Measurements from ENCODE around the gene SELENOW. TPM values are rescaled to one million over a fixed set of nuclear protein-coding genes. Genes with fewer than 3 reads are reported as not detected.

The SELENOW gene
- total and polyA plus RNA-seq, 2 of the 8 experiments (the other 6 are each of a cell fraction or from before 2014, with no cell fraction given): 371 to 588 TPM

DNA sequence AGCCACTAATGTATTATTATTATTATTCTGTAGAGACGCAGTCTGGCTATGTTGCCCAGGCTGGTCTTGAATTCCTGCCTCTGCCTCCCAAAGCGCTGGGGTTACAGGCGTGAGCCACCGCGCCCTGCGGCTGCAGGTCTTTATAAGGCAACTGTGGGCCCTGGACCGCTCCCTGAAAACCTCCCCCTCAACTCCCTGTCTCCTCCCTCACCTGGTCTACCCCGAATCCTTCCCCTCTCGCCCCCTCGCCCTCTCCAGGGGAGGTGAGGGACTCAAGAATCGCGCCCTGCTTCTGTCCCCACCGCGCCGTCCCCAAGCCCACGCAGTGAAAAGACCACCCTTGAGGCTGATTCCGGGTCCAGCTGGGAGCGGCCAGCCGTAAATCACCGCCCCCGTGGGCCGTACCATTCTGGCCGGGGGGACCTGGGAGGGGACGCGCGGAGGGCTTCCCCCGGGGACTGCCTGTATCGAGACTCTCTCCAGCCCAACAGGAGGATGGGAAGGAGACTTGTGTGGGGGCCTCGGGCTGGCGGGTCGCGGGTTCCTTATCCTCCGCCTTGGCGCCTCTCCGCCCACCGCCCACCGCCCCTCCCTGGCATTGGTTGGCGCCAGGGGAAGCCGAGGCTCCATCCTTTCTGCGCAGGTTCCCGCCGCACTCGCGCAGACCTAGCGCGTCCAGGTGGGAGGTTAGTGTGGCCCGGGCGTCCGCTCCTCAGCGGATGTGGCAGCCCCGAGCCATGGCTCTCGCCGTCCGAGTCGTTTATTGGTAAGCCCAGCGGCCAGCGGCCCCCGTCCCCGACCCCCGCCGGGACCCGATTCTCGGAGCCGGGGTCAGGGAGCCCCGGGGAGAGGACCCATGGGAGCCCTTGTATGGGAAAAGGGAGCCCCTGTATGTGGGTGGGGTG, at the start of gene SELENOW (continued):
- TF ChIP-seq RXRA (IDR thresholded peaks at IDR 0.05; ENCODE audit: insufficient read depth, low read depth, low read length): 0 out of 2 replicates have a peak, but pooled peaks have one; percentile 71
- no peak for TF ChIP-seq BRCA1 (IDR thresholded peaks at IDR 0.05; ENCODE audit: low read depth, low read length)
- TF ChIP-seq YY1 (IDR thresholded peaks at IDR 0.05; ENCODE audit: low read depth, low read length): no peak
- TF ChIP-seq CBX5 (IDR thresholded peaks at IDR 0.05; ENCODE audit: low read depth, low read length): no peak
- TF ChIP-seq, protein P1, sequence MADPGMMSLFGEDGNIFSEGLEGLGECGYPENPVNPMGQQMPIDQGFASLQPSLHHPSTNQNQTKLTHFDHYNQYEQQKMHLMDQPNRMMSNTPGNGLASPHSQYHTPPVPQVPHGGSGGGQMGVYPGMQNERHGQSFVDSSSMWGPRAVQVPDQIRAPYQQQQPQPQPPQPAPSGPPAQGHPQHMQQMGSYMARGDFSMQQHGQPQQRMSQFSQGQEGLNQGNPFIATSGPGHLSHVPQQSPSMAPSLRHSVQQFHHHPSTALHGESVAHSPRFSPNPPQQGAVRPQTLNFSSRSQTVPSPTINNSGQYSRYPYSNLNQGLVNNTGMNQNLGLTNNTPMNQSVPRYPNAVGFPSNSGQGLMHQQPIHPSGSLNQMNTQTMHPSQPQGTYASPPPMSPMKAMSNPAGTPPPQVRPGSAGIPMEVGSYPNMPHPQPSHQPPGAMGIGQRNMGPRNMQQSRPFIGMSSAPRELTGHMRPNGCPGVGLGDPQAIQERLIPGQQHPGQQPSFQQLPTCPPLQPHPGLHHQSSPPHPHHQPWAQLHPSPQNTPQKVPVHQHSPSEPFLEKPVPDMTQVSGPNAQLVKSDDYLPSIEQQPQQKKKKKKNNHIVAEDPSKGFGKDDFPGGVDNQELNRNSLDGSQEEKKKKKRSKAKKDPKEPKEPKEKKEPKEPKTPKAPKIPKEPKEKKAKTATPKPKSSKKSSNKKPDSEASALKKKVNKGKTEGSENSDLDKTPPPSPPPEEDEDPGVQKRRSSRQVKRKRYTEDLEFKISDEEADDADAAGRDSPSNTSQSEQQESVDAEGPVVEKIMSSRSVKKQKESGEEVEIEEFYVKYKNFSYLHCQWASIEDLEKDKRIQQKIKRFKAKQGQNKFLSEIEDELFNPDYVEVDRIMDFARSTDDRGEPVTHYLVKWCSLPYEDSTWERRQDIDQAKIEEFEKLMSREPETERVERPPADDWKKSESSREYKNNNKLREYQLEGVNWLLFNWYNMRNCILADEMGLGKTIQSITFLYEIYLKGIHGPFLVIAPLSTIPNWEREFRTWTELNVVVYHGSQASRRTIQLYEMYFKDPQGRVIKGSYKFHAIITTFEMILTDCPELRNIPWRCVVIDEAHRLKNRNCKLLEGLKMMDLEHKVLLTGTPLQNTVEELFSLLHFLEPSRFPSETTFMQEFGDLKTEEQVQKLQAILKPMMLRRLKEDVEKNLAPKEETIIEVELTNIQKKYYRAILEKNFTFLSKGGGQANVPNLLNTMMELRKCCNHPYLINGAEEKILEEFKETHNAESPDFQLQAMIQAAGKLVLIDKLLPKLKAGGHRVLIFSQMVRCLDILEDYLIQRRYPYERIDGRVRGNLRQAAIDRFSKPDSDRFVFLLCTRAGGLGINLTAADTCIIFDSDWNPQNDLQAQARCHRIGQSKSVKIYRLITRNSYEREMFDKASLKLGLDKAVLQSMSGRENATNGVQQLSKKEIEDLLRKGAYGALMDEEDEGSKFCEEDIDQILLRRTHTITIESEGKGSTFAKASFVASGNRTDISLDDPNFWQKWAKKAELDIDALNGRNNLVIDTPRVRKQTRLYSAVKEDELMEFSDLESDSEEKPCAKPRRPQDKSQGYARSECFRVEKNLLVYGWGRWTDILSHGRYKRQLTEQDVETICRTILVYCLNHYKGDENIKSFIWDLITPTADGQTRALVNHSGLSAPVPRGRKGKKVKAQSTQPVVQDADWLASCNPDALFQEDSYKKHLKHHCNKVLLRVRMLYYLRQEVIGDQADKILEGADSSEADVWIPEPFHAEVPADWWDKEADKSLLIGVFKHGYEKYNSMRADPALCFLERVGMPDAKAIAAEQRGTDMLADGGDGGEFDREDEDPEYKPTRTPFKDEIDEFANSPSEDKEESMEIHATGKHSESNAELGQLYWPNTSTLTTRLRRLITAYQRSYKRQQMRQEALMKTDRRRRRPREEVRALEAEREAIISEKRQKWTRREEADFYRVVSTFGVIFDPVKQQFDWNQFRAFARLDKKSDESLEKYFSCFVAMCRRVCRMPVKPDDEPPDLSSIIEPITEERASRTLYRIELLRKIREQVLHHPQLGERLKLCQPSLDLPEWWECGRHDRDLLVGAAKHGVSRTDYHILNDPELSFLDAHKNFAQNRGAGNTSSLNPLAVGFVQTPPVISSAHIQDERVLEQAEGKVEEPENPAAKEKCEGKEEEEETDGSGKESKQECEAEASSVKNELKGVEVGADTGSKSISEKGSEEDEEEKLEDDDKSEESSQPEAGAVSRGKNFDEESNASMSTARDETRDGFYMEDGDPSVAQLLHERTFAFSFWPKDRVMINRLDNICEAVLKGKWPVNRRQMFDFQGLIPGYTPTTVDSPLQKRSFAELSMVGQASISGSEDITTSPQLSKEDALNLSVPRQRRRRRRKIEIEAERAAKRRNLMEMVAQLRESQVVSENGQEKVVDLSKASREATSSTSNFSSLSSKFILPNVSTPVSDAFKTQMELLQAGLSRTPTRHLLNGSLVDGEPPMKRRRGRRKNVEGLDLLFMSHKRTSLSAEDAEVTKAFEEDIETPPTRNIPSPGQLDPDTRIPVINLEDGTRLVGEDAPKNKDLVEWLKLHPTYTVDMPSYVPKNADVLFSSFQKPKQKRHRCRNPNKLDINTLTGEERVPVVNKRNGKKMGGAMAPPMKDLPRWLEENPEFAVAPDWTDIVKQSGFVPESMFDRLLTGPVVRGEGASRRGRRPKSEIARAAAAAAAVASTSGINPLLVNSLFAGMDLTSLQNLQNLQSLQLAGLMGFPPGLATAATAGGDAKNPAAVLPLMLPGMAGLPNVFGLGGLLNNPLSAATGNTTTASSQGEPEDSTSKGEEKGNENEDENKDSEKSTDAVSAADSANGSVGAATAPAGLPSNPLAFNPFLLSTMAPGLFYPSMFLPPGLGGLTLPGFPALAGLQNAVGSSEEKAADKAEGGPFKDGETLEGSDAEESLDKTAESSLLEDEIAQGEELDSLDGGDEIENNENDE (IDR thresholded peaks at IDR 0.05; ENCODE audit: insufficient replicate concordance, low read length): no peak
- TF ChIP-seq BACH1 (IDR thresholded peaks at IDR 0.05; ENCODE audit: low read length): no peak
- no peak for TF ChIP-seq POU5F1 (IDR thresholded peaks at IDR 0.05; ENCODE audit: low read depth, low read length)
- peak; percentile 96 for TF ChIP-seq SP4 (IDR thresholded peaks at IDR 0.05; ENCODE audit: low read length)
- no peak for TF ChIP-seq GABPA (IDR thresholded peaks at IDR 0.05; ENCODE audit: borderline replicate concordance, insufficient read depth, low read length)

All from H1 (cell line).